HEK293 (cell line): ENCODE data around the gene DGCR8.

Experiments
- CTCF ChIA-PET: fragments of 350-600 bp; formaldehyde crosslinking; extraction: SDS; loops from one replicate; lab custom pipeline; 2021; ENCODE audit warnings: antibody characterized with exemption; lab: Yijun Ruan, JAX
- POLR2A ChIA-PET: fragments of 300-600 bp; formaldehyde crosslinking; extraction: SDS; loops from one replicate; lab custom pipeline; 2020; ENCODE audit warnings: antibody characterized with exemption, inconsistent platforms; lab: Yijun Ruan, JAX
- H3K27ac ChIP-seq: fragments of 200-500 bp; sonication (Bioruptor generic); 2 replicates; pipeline ENCODE4 v1.5.1; 2014; ENCODE audit warnings: low read depth, low read length, control low read depth, inconsistent platforms; ENCODE audit errors: extremely low read depth
- H3K36me3 ChIP-seq, 2 experiments: fragments of 200-500 bp in 1 of 2; sonication (Bioruptor generic) in 1 of 2; 1 replicate in 1 of 2; 2 replicates in 1 of 2; pipeline ENCODE4 v1.5.1; 2014 to 2017; ENCODE audit warnings: inconsistent platforms in 2 of 2, low read length in 2 of 2; ENCODE audit not compliant: control insufficient read depth in 2 of 2, insufficient read depth in 1 of 2
- H3K4me1 ChIP-seq: fragments of 200-500 bp; sonication (Bioruptor generic); 2 replicates; pipeline ENCODE4 v1.5.1; 2014; ENCODE audit warnings: mild to moderate bottlenecking, low read length, inconsistent platforms; ENCODE audit not compliant: control insufficient read depth, insufficient read depth
- H3K4me3 ChIP-seq: 2 replicates; pipeline ENCODE4 v1.5.1; 2011; ENCODE audit warnings: low read depth, mild to moderate bottlenecking, control low read depth, low read length, moderate library complexity
- H3K9me3 ChIP-seq: fragments of 200-500 bp; sonication (Bioruptor generic); 2 replicates; pipeline ENCODE4 v1.5.1; 2014; ENCODE audit warnings: low read depth, low read length, inconsistent platforms; ENCODE audit not compliant: control insufficient read depth, insufficient read depth
- ATF2 ChIP-seq: fragments of 450-650 bp; formaldehyde crosslinking; IDR thresholded peaks from 2 replicates; pipeline ENCODE4 v1.5.1; 2016; ENCODE audit warnings: missing biosample characterization, missing genetic modification characterization, low read depth
- BCL11A ChIP-seq: fragments of 450-650 bp; formaldehyde crosslinking; IDR thresholded peaks from 2 replicates; pipeline ENCODE4 v1.5.1; 2016; ENCODE audit warnings: low read depth, missing biosample characterization, missing genetic modification characterization
- GLIS2 ChIP-seq: fragments of 450-650 bp; formaldehyde crosslinking; IDR thresholded peaks from 2 replicates; pipeline ENCODE4 v1.5.1; 2016; ENCODE audit warnings: missing biosample characterization, missing genetic modification characterization
- HOXA7 ChIP-seq: sonication (generic); formaldehyde crosslinking; IDR thresholded peaks from 2 replicates; pipeline ENCODE4 v1.8.1; 2022; ENCODE audit warnings: missing genetic modification reagents, borderline replicate concordance
- MEIS1 ChIP-seq: sonication (generic); formaldehyde crosslinking; IDR thresholded peaks from 2 replicates; pipeline ENCODE4 v1.8.1; 2022; ENCODE audit warnings: missing genetic modification reagents, mild to moderate bottlenecking, borderline replicate concordance
- PBX3 ChIP-seq: sonication (generic); formaldehyde crosslinking; IDR thresholded peaks from 2 replicates; pipeline ENCODE4 v1.8.1; 2022; ENCODE audit warnings: mild to moderate bottlenecking, moderate library complexity, missing genetic modification reagents
- SALL2 ChIP-seq: fragments of 450-650 bp; formaldehyde crosslinking; IDR thresholded peaks from 2 replicates; pipeline ENCODE4 v1.5.0; 2017; ENCODE audit warnings: missing biosample characterization, mild to moderate bottlenecking, missing genetic modification characterization, borderline replicate concordance
- ZBTB1 ChIP-seq: fragments of 450-650 bp; formaldehyde crosslinking; IDR thresholded peaks from 2 replicates; pipeline ENCODE4 v1.5.1; 2016; ENCODE audit warnings: missing biosample characterization, missing genetic modification characterization
- ZBTB17 ChIP-seq: fragments of 450-650 bp; formaldehyde crosslinking; IDR thresholded peaks from 2 replicates; pipeline ENCODE4 v1.5.1; 2016; ENCODE audit warnings: missing biosample characterization, missing genetic modification characterization
- ZBTB48 ChIP-seq: fragments of 450-650 bp; formaldehyde crosslinking; IDR thresholded peaks from 2 replicates; pipeline ENCODE4 v1.5.1; 2016; ENCODE audit warnings: missing biosample characterization, missing genetic modification characterization
- ZNF112 ChIP-seq: fragments of 450-650 bp; formaldehyde crosslinking; IDR thresholded peaks from 2 replicates; pipeline ENCODE4 v1.5.0; 2017; ENCODE audit warnings: missing biosample characterization, missing genetic modification characterization
- ZNF18 ChIP-seq: fragments of 450-650 bp; formaldehyde crosslinking; IDR thresholded peaks from 2 replicates; pipeline ENCODE4 v1.5.1; 2016; ENCODE audit warnings: missing biosample characterization, missing genetic modification characterization
- ZNF184 ChIP-seq: fragments of 450-650 bp; IDR thresholded peaks from 2 replicates; pipeline ENCODE4 v1.5.1; 2018; ENCODE audit warnings: missing biosample characterization, mild to moderate bottlenecking, missing genetic modification characterization
- ZNF274 ChIP-seq, 2 experiments: fragments of 200-500 bp in 1 of 2; fragments of 450-650 bp in 1 of 2; sonication (Bioruptor generic) in 1 of 2; formaldehyde crosslinking in 1 of 2; IDR thresholded peaks; 2 replicates each; pipeline versions ENCODE4 v1.5.1 to v1.6.1; 2014 to 2016; ENCODE audit warnings: borderline replicate concordance in 1 of 2, inconsistent platforms in 1 of 2, low read length in 1 of 2, missing biosample characterization in 1 of 2, missing genetic modification characterization in 1 of 2
- ZNF350 ChIP-seq: fragments of 450-650 bp; formaldehyde crosslinking; IDR thresholded peaks from 2 replicates; pipeline ENCODE4 v1.5.0; 2017; ENCODE audit warnings: missing biosample characterization, mild to moderate bottlenecking, missing genetic modification characterization
- ZNF394 ChIP-seq: fragments of 450-650 bp; formaldehyde crosslinking; IDR thresholded peaks from 2 replicates; pipeline ENCODE4 v1.5.1; 2016; ENCODE audit warnings: missing biosample characterization, missing genetic modification characterization, mild to moderate bottlenecking, moderate library complexity, borderline replicate concordance
- ZNF510 ChIP-seq: fragments of 450-650 bp; formaldehyde crosslinking; IDR thresholded peaks from 2 replicates; pipeline ENCODE4 v1.5.1; 2018; ENCODE audit warnings: mild to moderate bottlenecking, missing genetic modification characterization, missing biosample characterization; ENCODE audit not compliant: insufficient replicate concordance
- ZNF549 ChIP-seq: fragments of 450-650 bp; IDR thresholded peaks from 2 replicates; pipeline ENCODE4 v1.5.1; 2018; ENCODE audit warnings: missing biosample characterization, missing genetic modification characterization, mild to moderate bottlenecking, inconsistent platforms, moderate library complexity
- ZNF664 ChIP-seq: fragments of 450-650 bp; formaldehyde crosslinking; IDR thresholded peaks from 2 replicates; pipeline ENCODE4 v1.5.1; 2016; ENCODE audit warnings: missing biosample characterization, missing genetic modification characterization
- TF ChIP-seq, protein P1 (sequence below): fragments of 450-650 bp; formaldehyde crosslinking; IDR thresholded peaks from 2 replicates; pipeline ENCODE4 v1.5.1; 2016; ENCODE audit warnings: missing biosample characterization, missing genetic modification characterization

Gene DGCR8

GRCh38 chr22:20142711-20143621 is 62.9 kb downstream of the DGCR8 start:
- peaks cover 0 to 62% of the 10 kb centered on the region in 2 experiments; a peak in 1 of 3 replicates for H3K36me3 ChIP-seq
- CTCF ChIA-PET: interaction anchor here (0.6 to 0.7 kb wide), 3 partner anchors 9 to 254 kb away, joined by 3 read pairs; no protein-coding TSS in a partner anchor
- H3K27ac ChIP-seq: no peak overlapping the region
- H3K9me3 ChIP-seq: no peaks in the 10 kb centered on the region
- no peak overlapping the region for H3K4me3 ChIP-seq
- H3K4me1 ChIP-seq: no peaks in the 10 kb centered on the region; the same call in 1 of the 2 replicates
- no peak for TF ChIP-seq ZNF112 (tag by site-specific recombination)
- peak; percentile 27; the same call in 1 of the 2 replicates for TF ChIP-seq GLIS2 (tag by site-specific recombination)
- TF ChIP-seq, all 188 proteins: peak for 1
- POLR2A ChIA-PET: no interaction called here

DNA sequence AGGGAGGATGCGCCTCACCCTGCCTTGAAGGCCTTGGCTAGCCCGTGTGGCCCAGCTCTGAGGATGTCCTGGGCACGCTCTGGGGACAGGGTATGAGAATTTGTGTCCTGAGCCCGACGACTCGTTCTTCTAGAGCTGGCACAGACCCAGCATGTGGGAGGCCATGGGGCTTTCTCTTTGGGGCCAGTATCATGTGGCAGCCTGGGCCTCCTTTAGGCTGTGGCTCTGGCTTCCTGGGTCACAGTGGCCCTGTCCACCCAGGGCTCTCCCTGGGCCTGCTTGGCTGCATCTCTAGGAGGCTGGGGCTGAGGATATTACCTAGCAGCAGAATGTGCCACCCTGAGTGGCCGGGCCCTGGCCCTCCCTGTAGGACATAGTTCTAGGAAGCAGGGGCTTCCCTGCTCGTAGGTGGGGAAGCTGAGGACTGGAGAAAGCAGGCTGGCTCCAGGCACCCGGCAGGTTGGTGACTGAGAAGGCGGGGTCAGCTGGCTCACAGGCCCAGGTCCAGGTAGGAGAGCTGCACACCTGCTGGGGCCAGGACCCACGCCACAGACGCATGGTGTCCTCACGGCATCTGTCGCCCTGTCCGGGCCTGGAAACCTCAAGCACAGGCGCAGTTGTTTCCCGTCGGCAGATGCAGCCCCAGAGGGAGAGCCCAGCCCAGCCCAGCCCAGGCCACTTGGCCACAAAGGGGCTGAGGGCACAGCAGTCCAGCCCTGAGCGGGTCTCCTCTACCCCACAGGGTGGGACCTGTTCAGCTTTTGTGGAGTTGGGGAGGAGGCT is 64.0 kb downstream of the DGCR8 start:
- no peaks in the 10 kb centered on the region for H3K9me3 ChIP-seq
- ChIA-PET CTCF (interaction anchor here (0.6 to 1.1 kb wide), 2 partner anchors 8 to 13 kb away, joined by 3 read pairs; no protein-coding TSS in a partner anchor), POLR2A (no interaction called here)
- H3K36me3 ChIP-seq: peaks cover 0 to 59% of the 10 kb centered on the region in 2 experiments; a peak in 1 of 3 replicates
- TF ChIP-seq BCL11A (tag by site-specific recombination): no peak
- TF ChIP-seq ZBTB17 (tag by site-specific recombination): no peak
- TF ChIP-seq ZNF664: no peak
- no peak for TF ChIP-seq MEIS1
- no peak for TF ChIP-seq ZNF184 (tag by site-specific recombination)
- no peak for TF ChIP-seq PBX3 (CRISPR knock-in tag)
- no peak for TF ChIP-seq ZNF549 (tag by site-specific recombination)
- TF ChIP-seq ZNF510 (tag by site-specific recombination): no peak
- no peak for TF ChIP-seq ZBTB1
- no peak for TF ChIP-seq ZNF394 (tag by site-specific recombination)
- no peak for TF ChIP-seq ZNF18
- TF ChIP-seq, protein P1, sequence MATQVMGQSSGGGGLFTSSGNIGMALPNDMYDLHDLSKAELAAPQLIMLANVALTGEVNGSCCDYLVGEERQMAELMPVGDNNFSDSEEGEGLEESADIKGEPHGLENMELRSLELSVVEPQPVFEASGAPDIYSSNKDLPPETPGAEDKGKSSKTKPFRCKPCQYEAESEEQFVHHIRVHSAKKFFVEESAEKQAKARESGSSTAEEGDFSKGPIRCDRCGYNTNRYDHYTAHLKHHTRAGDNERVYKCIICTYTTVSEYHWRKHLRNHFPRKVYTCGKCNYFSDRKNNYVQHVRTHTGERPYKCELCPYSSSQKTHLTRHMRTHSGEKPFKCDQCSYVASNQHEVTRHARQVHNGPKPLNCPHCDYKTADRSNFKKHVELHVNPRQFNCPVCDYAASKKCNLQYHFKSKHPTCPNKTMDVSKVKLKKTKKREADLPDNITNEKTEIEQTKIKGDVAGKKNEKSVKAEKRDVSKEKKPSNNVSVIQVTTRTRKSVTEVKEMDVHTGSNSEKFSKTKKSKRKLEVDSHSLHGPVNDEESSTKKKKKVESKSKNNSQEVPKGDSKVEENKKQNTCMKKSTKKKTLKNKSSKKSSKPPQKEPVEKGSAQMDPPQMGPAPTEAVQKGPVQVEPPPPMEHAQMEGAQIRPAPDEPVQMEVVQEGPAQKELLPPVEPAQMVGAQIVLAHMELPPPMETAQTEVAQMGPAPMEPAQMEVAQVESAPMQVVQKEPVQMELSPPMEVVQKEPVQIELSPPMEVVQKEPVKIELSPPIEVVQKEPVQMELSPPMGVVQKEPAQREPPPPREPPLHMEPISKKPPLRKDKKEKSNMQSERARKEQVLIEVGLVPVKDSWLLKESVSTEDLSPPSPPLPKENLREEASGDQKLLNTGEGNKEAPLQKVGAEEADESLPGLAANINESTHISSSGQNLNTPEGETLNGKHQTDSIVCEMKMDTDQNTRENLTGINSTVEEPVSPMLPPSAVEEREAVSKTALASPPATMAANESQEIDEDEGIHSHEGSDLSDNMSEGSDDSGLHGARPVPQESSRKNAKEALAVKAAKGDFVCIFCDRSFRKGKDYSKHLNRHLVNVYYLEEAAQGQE (tag by site-specific recombination): no peak
- no peak for TF ChIP-seq ZNF350 (tag by site-specific recombination)
- no peak for TF ChIP-seq ATF2 (tag by site-specific recombination)
- TF ChIP-seq HOXA7: no peak
- TF ChIP-seq ZNF274 (IDR thresholded peaks at IDR 0.05; ENCODE audit: low read length): no peak
- no peak for TF ChIP-seq ZNF274 (tag by site-specific recombination; IDR thresholded peaks at IDR 0.05; ENCODE audit: borderline replicate concordance)
- TF ChIP-seq SALL2 (tag by site-specific recombination): no peak
- TF ChIP-seq ZBTB48 (tag by site-specific recombination): no peak
- no peak overlapping the region for H3K27ac ChIP-seq
- no peaks in the 10 kb centered on the region for H3K4me1 ChIP-seq
- H3K4me3 ChIP-seq: no peak overlapping the region
